Natural killer cell (primary cell): ENCODE measurements around the gene FOXK1. TPM values are rescaled to one million over a fixed set of nuclear protein-coding genes. Genes with fewer than 3 reads are reported as not detected.

ENCODE experiments used
- ATAC-seq, 3 donors: fragments of 150-1000 bp in 2 of 3; fragments of 200-7000 bp in 1 of 3; cut with Tn5 transposase; 1 replicate in 1 of 3; 2 replicates in 2 of 3; pipeline ENCODE4 v1.10.0; 2021; ENCODE audit warnings: mild to moderate bottlenecking in 2 of 3, moderate library complexity in 2 of 3
- DNase-seq, 2 donors: peaks; one replicate each; pipeline versions ENCODE4 v3.0.0 to v3.0.0-alpha.2; 2013 to 2021; ENCODE audit warnings: mixed read lengths in 1 of 2
- H3K27ac ChIP-seq: one replicate; pipeline ENCODE4 v1.5.1; 2013; ENCODE audit warnings: mild to moderate bottlenecking, low read length
- H3K27me3 ChIP-seq: one replicate; pipeline ENCODE4 v1.6.1; 2013; ENCODE audit warnings: low read length; ENCODE audit not compliant: control insufficient read depth, insufficient read depth
- H3K36me3 ChIP-seq: one replicate; pipeline ENCODE4 v1.6.1; 2013; ENCODE audit warnings: low read length; ENCODE audit not compliant: control insufficient read depth, insufficient read depth
- H3K4me1 ChIP-seq: one replicate; pipeline ENCODE4 v1.6.1; 2013; ENCODE audit warnings: low read length; ENCODE audit not compliant: control insufficient read depth, insufficient read depth
- H3K4me3 ChIP-seq: one replicate; pipeline ENCODE4 v1.5.1; 2013; ENCODE audit warnings: low read length
- H3K9me3 ChIP-seq: one replicate; pipeline ENCODE4 v1.6.1; 2013; ENCODE audit warnings: low read length; ENCODE audit not compliant: control insufficient read depth, insufficient read depth
- H3K27ac Mint-ChIP-seq, 2 donors: one replicate each; pipeline ENCODE4 v1.8.0; 2022; ENCODE audit warnings: mild to moderate bottlenecking in 2 of 2, mixed read lengths in 2 of 2, moderate library complexity in 1 of 2
- H3K27me3 Mint-ChIP-seq, 2 donors: one replicate each; pipeline ENCODE4 v1.8.0; 2022; ENCODE audit warnings: low read depth in 2 of 2, mixed read lengths in 2 of 2
- H3K36me3 Mint-ChIP-seq: one replicate; pipeline ENCODE4 v1.8.0; 2022; ENCODE audit warnings: mixed read lengths
- H3K4me1 Mint-ChIP-seq, 2 donors: one replicate each; pipeline ENCODE4 v1.8.0; 2022; ENCODE audit warnings: mixed read lengths in 2 of 2
- H3K4me3 Mint-ChIP-seq: one replicate; pipeline ENCODE4 v1.8.0; 2022; ENCODE audit warnings: mild to moderate bottlenecking, moderate library complexity, mixed read lengths
- H3K9me3 Mint-ChIP-seq, 2 donors: one replicate each; pipeline ENCODE4 v1.8.0; 2022; ENCODE audit warnings: mixed read lengths in 2 of 2
- CTCF ChIP-seq: fragments of 200-600 bp; IDR thresholded peaks from one replicate; pipeline ENCODE4 v1.8.0; 2022; ENCODE audit warnings: antibody characterized with exemption
- WGBS: methylation state at CpG from one replicate; pipeline ENCODE4 v1.1.7; 2013; ENCODE audit warnings: missing lambda C conversion rate; ENCODE audit not compliant: insufficient coverage; 5-methylcytosine and 5-hydroxymethylcytosine counted together
- intact Hi-C: fragments of 100-400 bp; cut with micrococcal nuclease; formaldehyde crosslinking; loops from one replicate; pipeline ENCODE4 v1.14.2; 2022
- total RNA-seq, 4 donors: library from RNA; stranded (reverse); fragments of 120-200 nt in 1 of 4; gene quantifications; one replicate each; pipeline versions ENCODE4 v1.2.3 to v1.2.4, GENCODE V29; 2013 to 2022

Gene FOXK1
- total RNA-seq, 3 donors from 2014 or later (not counting 1 experiment from before 2014, with no cell fraction given), result 51.6 to 59.7 (median 55.3) TPM

- Mint-ChIP-seq H3K4me1 (peaks cover 64 to 66% of the 10 kb centered on the region in 2 donors), H3K27me3 (no peaks in the 10 kb centered on the region), H3K27ac (peak overlapping the region; percentile 93 to 95), H3K4me3 (peak overlapping the region; percentile 43), H3K9me3 (no peaks in the 10 kb centered on the region), H3K36me3 (no peaks in the 10 kb centered on the region)
- Histone ChIP-seq H3K4me1 (peaks cover 49% of the 10 kb centered on the region), H3K36me3 (peaks cover 7% of the 10 kb centered on the region), H3K27me3 (no peaks in the 10 kb centered on the region), H3K9me3 (no peaks in the 10 kb centered on the region), H3K4me3 (no peak overlapping the region), H3K27ac (peak overlapping the region; percentile 73)
- ATAC-seq (no peak), DNase-seq (no peak)
- intact Hi-C loops, result no loop called here
- TF ChIP-seq CTCF, result no peak
- WGBS, result 98% methylated on average over 11 of the region's 11 CpGs
Measured at GRCh38 chr7:4747746-4748145, 65.7 kb downstream of the FOXK1 start.

DNA sequence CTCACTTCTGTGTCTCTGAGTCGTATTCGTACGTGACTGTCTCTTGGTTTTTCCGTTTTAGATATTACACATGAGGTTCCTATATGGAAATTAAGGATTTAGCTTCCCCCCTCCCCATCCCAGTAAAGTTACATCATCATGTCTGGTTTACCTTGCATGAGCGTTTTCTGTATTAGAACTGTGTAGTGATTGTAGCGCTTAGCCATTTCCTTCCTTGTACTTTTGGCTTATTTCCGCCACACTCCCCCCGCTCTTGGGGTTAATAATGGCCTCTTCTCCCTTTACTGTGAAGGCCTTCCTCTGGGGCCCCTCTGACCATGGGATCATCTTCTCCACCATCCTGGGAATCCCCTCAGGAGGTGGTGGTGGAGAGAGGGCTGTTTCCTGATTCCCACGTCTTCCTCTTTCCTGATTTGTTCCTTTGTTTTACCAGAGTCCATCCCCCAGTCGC lies 66.2 kb downstream of the FOXK1 start:
- DNase-seq (no peak), ATAC-seq (no peak)
- H3K4me3 ChIP-seq, result no peak overlapping the region
- no peaks in the 10 kb centered on the region for H3K27me3 ChIP-seq
- H3K27ac ChIP-seq, result no peak overlapping the region
- H3K27me3 Mint-ChIP-seq, result no peaks in the 10 kb centered on the region
- no peaks in the 10 kb centered on the region for H3K9me3 ChIP-seq
- 84% methylated on average over 7 of the region's 10 CpGs for WGBS
- H3K9me3 Mint-ChIP-seq, result no peaks in the 10 kb centered on the region
- peak overlapping the region; percentile 93 to 95 for H3K27ac Mint-ChIP-seq
- H3K4me3 Mint-ChIP-seq, result peak overlapping the region; percentile 43
- no peaks in the 10 kb centered on the region for H3K36me3 Mint-ChIP-seq
- H3K36me3 ChIP-seq, result peaks cover 5% of the 10 kb centered on the region
- H3K4me1 Mint-ChIP-seq, result peaks cover 59 to 60% of the 10 kb centered on the region in 2 donors
- TF ChIP-seq CTCF, result no peak
- intact Hi-C loops, result no loop called here
- H3K4me1 ChIP-seq, result peaks cover 50% of the 10 kb centered on the region

GRCh38 chr7:4749363-4749762 lies 67.3 kb downstream of the FOXK1 start:
- no peaks in the 10 kb centered on the region for H3K27me3 Mint-ChIP-seq
- TF ChIP-seq CTCF, result no peak
- H3K4me3 Mint-ChIP-seq, result peak overlapping the region; percentile 29
- no peak overlapping the region for H3K4me3 ChIP-seq
- H3K4me1 Mint-ChIP-seq, result peaks cover 49 to 53% of the 10 kb centered on the region in 2 donors
- no peaks in the 10 kb centered on the region for H3K9me3 Mint-ChIP-seq
- no peaks in the 10 kb centered on the region for H3K27me3 ChIP-seq
- H3K9me3 ChIP-seq, result no peaks in the 10 kb centered on the region
- peaks cover 5% of the 10 kb centered on the region for H3K36me3 ChIP-seq
- peak overlapping the region; percentile 93 to 95 for H3K27ac Mint-ChIP-seq
- H3K36me3 Mint-ChIP-seq, result no peaks in the 10 kb centered on the region
- no peak for DNase-seq
- no peak overlapping the region for H3K27ac ChIP-seq
- ATAC-seq, result no peak
- 97% methylated on average over 14 of the region's 14 CpGs for WGBS
- intact Hi-C loops, result no loop called here
- H3K4me1 ChIP-seq, result peaks cover 51% of the 10 kb centered on the region

DNA sequence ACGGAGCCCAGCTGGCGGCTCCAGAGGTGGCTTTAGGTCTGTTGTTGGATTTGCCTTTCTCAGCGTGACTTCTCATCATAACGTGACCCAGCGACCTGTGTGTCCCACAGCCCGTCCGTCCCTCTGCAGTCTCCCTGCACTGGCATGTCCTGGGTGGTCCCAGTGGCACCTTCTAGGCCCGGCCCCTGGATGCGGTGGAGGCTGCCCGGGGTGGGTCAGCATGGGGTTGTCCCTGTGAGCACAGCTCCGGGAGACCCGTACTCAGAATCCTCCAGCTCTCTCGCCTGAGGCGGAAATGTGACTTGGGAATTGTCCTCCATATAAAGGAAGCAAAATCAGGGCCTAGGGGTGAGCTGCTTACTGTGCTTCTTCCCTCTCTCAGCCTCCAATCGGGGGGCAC lies 67.7 kb downstream of the FOXK1 start:
- ATAC-seq (no peak), DNase-seq (no peak)
- Mint-ChIP-seq H3K4me1 (peaks cover 45 to 49% of the 10 kb centered on the region in 2 donors), H3K4me3 (no peak overlapping the region), H3K27ac (peak overlapping the region in 1 of 2 donors; percentile 95), H3K27me3 (no peaks in the 10 kb centered on the region), H3K36me3 (no peaks in the 10 kb centered on the region), H3K9me3 (no peaks in the 10 kb centered on the region)
- 98% methylated on average over 15 of the region's 15 CpGs for WGBS
- no peaks in the 10 kb centered on the region for H3K27me3 ChIP-seq
- H3K9me3 ChIP-seq, result no peaks in the 10 kb centered on the region
- H3K4me1 ChIP-seq, result peaks cover 48% of the 10 kb centered on the region
- no peak overlapping the region for H3K27ac ChIP-seq
- no peak for TF ChIP-seq CTCF
- intact Hi-C loops, result no loop called here
- peaks cover 9% of the 10 kb centered on the region for H3K36me3 ChIP-seq
- H3K4me3 ChIP-seq, result no peak overlapping the region
